Stimulated activated CD4-positive, alpha-beta T cell treated with anti-CD3 and anti-CD28 coated beads, Interleukin-4, amount 100 ng/mL, for 4 hours (primary cell): ENCODE results near the gene DPF3.

Experiments used
- DNase-seq, 2 experiments: peaks; one replicate each; pipeline ENCODE4 v3.0.0-alpha.2; 2020

Gene DPF3

GRCh38 chr14:72704502-72704901 lies 189.4 kb downstream of the DPF3 start:
- DNase-seq = no peak

- DNase-seq = no peak
Observed at GRCh38 chr14:72701605-72702004, 192.3 kb downstream of the DPF3 start.

- DNase-seq = no peak
Observed at GRCh38 chr14:72701237-72701565, 192.7 kb downstream of the DPF3 start.

- DNase-seq = no peak
Observed at GRCh38 chr14:72700338-72701236, 193.3 kb downstream of the DPF3 start.

GRCh38 chr14:72699852-72700257 lies 194.0 kb downstream of the DPF3 start:
- no peak for DNase-seq

- no peak for DNase-seq
Observed at GRCh38 chr14:72699443-72699842, 194.5 kb downstream of the DPF3 start.

- no peak for DNase-seq
Observed at GRCh38 chr14:72692696-72693095, 201.2 kb downstream of the DPF3 start.

- no peak for DNase-seq
Observed at GRCh38 chr14:72690324-72690723, 203.6 kb downstream of the DPF3 start.

- no peak for DNase-seq
Observed at GRCh38 chr14:72688990-72689671, 204.8 kb downstream of the DPF3 start.

GRCh38 chr14:72686832-72687231 lies 207.1 kb downstream of the DPF3 start:
- no peak for DNase-seq

- no peak for DNase-seq
Observed at GRCh38 chr14:72686101-72686500, 207.8 kb downstream of the DPF3 start.

- no peak for DNase-seq
Observed at GRCh38 chr14:72685456-72685855, 208.4 kb downstream of the DPF3 start.

- no peak for DNase-seq
Observed at GRCh38 chr14:72683787-72684186, 210.1 kb downstream of the DPF3 start.

- no peak for DNase-seq
Observed at GRCh38 chr14:72682188-72682587, 211.7 kb downstream of the DPF3 start.

GRCh38 chr14:72680853-72681640 lies 212.9 kb downstream of the DPF3 start:
- no peak for DNase-seq

GRCh38 chr14:72679536-72680151 lies 214.3 kb downstream of the DPF3 start:
- no peak for DNase-seq

- no peak for DNase-seq
Observed at GRCh38 chr14:72679141-72679535, 214.8 kb downstream of the DPF3 start.

- DNase-seq = no peak
Observed at GRCh38 chr14:72678356-72678755, 215.5 kb downstream of the DPF3 start.

- no peak for DNase-seq
Observed at GRCh38 chr14:72677664-72678063, 216.2 kb downstream of the DPF3 start.

- DNase-seq = no peak
Observed at GRCh38 chr14:72675126-72675525, 218.8 kb downstream of the DPF3 start.

GRCh38 chr14:72673179-72673578 lies 220.7 kb downstream of the DPF3 start:
- no peak for DNase-seq

GRCh38 chr14:72666610-72667009 lies 227.3 kb downstream of the DPF3 start:
- DNase-seq = no peak

- DNase-seq = no peak
Observed at GRCh38 chr14:72665259-72665658, 228.6 kb downstream of the DPF3 start.
